ENCODE measurements around the gene ICA1. TPM values are rescaled to one million over a fixed set of nuclear protein-coding genes. Genes with fewer than 3 reads are reported as not detected.

ICA1 gene
- total RNA-seq, 2 experiments from 2014 or later = 0.34 to 1.3 TPM

DNA sequence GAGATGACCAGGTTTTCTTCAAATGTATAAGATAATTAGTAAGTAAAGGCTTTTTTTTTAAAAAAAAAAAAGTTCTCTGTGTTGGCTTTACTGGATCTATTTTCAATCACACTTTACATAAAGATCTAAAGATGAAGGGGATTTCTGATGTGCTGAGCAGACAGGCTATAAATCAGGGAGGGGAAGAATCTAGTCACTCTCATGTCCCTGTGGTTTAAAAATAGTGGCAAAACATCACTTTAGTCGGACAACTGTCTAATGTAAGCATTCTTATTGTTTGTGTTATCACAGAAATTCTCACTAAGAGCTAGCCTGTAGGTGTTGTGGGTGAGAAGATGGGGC, 132.7 kb downstream of the ICA1 start:
- ChIA-PET POLR2A (no interaction called here), CTCF (no interaction called here)
- ATAC-seq = no peak
- H3K4me1 Mint-ChIP-seq (ENCODE audit: low read depth) = peaks cover 91% of the 10 kb centered on the region
- intact Hi-C loops (cut with micrococcal nuclease) = loop anchor here (5.0 kb wide), 2 partner anchors 77 to 157 kb away; no protein-coding TSS in a partner anchor
- no peaks in the 10 kb centered on the region for H3K27me3 Mint-ChIP-seq
- DNase-seq = no peak
- no peaks in the 10 kb centered on the region for H3K36me3 Mint-ChIP-seq (ENCODE audit: low read depth)
- TF ChIP-seq, protein P1, sequence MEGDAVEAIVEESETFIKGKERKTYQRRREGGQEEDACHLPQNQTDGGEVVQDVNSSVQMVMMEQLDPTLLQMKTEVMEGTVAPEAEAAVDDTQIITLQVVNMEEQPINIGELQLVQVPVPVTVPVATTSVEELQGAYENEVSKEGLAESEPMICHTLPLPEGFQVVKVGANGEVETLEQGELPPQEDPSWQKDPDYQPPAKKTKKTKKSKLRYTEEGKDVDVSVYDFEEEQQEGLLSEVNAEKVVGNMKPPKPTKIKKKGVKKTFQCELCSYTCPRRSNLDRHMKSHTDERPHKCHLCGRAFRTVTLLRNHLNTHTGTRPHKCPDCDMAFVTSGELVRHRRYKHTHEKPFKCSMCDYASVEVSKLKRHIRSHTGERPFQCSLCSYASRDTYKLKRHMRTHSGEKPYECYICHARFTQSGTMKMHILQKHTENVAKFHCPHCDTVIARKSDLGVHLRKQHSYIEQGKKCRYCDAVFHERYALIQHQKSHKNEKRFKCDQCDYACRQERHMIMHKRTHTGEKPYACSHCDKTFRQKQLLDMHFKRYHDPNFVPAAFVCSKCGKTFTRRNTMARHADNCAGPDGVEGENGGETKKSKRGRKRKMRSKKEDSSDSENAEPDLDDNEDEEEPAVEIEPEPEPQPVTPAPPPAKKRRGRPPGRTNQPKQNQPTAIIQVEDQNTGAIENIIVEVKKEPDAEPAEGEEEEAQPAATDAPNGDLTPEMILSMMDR (IDR thresholded peaks at IDR 0.05) = no peak
- H3K9me3 Mint-ChIP-seq = no peaks in the 10 kb centered on the region
- H3K4me3 Mint-ChIP-seq = no peak overlapping the region
- H3K27ac Mint-ChIP-seq = peak overlapping the region; percentile 72

DNA sequence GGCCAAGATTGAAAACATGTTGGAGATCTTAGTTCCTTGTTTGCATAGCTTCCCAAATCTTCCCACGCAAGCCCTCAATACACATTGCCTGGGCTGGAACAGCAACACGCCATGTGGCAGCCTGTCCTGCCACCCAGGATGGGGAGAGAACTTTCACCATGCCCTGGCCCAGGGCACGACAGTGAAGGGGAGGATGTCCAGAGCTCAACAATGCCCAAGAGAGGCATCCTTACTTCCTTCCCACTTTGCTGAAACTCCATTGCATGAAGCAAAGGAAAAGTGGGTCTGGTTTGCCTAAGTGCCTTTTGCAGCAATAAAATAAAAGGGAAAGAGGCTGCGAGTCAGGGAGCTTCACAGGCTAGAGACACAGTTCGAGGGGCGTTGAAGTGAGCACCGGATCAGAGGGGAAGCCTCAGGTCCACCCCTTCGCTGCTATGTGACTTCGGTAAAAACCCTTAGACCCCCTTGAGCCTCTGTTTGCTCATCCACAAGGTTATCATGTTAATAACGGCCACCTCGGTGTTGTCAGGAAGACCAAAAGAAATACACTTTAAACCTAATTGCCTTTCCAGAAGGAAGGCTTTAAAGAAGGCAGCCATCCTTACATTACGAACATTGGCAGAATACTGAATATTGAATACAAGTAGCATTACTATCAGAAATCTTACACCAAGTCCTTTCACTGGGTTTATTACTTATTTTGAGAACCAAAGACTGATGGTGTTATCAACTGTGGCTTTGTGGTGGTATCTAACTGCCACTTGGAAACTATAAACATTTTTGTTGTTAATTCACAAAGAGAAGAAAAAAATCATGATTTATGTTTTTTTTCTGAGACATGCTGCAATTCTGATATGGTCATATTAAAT, 133.3 kb downstream of the ICA1 start:
- intact Hi-C loops (cut with micrococcal nuclease) = loop anchor here (5.0 kb wide), 2 partner anchors 76 to 156 kb away; no protein-coding TSS in a partner anchor
- H3K4me3 Mint-ChIP-seq = peak overlapping the region; percentile 2
- H3K9me3 Mint-ChIP-seq = no peaks in the 10 kb centered on the region
- ChIA-PET POLR2A (no interaction called here), CTCF (no interaction called here)
- H3K27ac Mint-ChIP-seq = peak overlapping the region; percentile 72
- H3K27me3 Mint-ChIP-seq = no peaks in the 10 kb centered on the region
- TF ChIP-seq, protein P1 (IDR thresholded peaks at IDR 0.05) = no peak
- no peaks in the 10 kb centered on the region for H3K36me3 Mint-ChIP-seq (ENCODE audit: low read depth)
- peaks cover 86% of the 10 kb centered on the region for H3K4me1 Mint-ChIP-seq (ENCODE audit: low read depth)
- DNase-seq (no peak), ATAC-seq (no peak)

DNA sequence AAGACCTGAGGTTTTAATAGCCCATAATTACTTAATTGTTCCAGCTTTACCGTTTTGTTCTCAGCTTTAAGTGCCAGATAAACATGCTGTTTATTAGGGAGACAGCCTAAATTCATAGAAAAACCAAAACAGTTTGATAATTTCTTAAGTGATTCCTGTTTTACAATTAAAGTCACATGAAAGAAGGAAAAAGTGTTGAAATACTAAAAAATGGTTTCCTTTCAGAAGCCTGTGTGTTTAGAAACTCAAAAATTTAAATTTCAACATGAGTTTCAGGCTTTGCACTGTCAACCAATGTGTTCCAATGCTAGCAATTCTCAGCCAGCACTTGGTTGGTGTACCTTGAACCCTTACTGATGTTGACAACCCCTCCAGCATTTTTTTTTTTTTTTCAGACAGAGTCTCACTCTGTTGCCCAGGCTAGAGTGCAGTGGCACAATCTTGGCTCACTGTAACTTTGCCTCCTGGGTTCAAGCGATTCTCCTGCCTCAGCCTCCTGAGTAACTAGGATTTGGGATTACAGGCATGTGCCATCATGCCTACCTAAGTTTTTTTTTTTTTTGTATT, 135.3 kb downstream of the ICA1 start:
- ChIA-PET CTCF (interaction anchor here (0.9 to 2.7 kb wide), 9 partner anchors 8 to 159 kb away, joined by 3 to 14 read pairs (median 4); no protein-coding TSS in a partner anchor), POLR2A (interaction anchor here (1.0 to 2.9 kb wide), 6 partner anchors 8 to 558 kb away, joined by 3 to 26 read pairs (median 10); partner anchors contain the start of genes GLCCI1 and UMAD1)
- H3K9me3 Mint-ChIP-seq = no peaks in the 10 kb centered on the region
- ATAC-seq (no peak), DNase-seq (no peak)
- peak overlapping the region; percentile 98 for H3K27ac Mint-ChIP-seq
- intact Hi-C loops (cut with micrococcal nuclease) = loop anchor here (2.0 to 5.0 kb wide), 3 partner anchors 50 to 154 kb away; no protein-coding TSS in a partner anchor
- no peak overlapping the region for H3K4me3 Mint-ChIP-seq
- TF ChIP-seq, protein P1 (IDR thresholded peaks at IDR 0.05) = no peak
- H3K27me3 Mint-ChIP-seq = no peaks in the 10 kb centered on the region
- peaks cover 77% of the 10 kb centered on the region for H3K4me1 Mint-ChIP-seq (ENCODE audit: low read depth)
- no peaks in the 10 kb centered on the region for H3K36me3 Mint-ChIP-seq (ENCODE audit: low read depth)

DNA sequence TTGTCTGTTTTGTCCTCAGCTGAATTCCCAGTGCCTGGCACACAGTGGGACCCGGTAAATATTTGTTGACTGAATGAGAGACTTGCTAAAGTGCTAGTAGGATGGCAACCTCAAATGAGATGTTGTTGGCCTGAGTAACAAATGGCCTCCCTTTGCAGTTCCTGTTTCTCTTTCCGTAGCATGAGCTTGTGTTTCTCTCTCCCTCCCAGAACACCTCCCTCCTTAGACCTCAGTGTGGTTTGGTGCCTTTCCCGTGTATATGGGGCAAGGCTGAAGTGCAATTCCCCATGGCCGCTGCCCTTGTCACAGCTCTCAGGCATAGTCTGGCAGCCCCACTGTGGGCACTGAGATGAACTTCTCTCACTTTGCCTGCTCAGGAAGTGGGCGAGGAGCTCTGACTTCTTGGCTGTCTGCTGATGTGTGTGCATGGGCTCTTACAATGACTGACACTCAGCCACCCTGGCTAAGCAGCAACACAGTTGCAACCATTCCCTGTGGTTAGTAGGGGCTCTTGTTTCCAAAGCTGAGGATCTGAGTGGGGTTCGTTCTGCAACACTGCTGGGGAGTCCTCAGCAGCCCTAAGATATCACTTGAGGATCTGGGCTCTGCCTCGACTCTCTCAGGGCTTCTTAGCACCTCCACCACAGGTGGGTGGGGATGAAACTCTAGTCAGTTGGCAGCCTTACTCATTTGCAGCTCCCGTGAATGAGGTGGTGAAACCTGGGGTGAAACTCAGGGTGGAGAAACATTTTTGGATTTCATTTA, 136.1 kb downstream of the ICA1 start:
- H3K27ac Mint-ChIP-seq = peak overlapping the region; percentile 98
- peak; percentile 91 for ATAC-seq
- H3K9me3 Mint-ChIP-seq = no peaks in the 10 kb centered on the region
- intact Hi-C loops (cut with micrococcal nuclease) = loop anchor here (2.0 to 5.0 kb wide), 3 partner anchors 51 to 154 kb away; no protein-coding TSS in a partner anchor
- no peaks in the 10 kb centered on the region for H3K36me3 Mint-ChIP-seq (ENCODE audit: low read depth)
- DNase-seq = peak; percentile 94
- TF ChIP-seq, protein P1 (IDR thresholded peaks at IDR 0.05) = no peak
- ChIA-PET CTCF (interaction anchor here (0.6 to 2.7 kb wide), 18 partner anchors 9 to 444 kb away, joined by 3 to 14 read pairs (median 3); no protein-coding TSS in a partner anchor), POLR2A (interaction anchor here (0.8 to 2.9 kb wide), 12 partner anchors 9 to 1073 kb away, joined by 3 to 26 read pairs (median 3); partner anchors contain the start of genes GLCCI1 and UMAD1)
- H3K4me3 Mint-ChIP-seq = peak overlapping the region; percentile 63
- no peaks in the 10 kb centered on the region for H3K27me3 Mint-ChIP-seq
- H3K4me1 Mint-ChIP-seq (ENCODE audit: low read depth) = peaks cover 78% of the 10 kb centered on the region

All from activated CD8-positive, alpha-beta T cell treated with anti-CD3 and anti-CD28 coated beads for 36 hours (primary cell).